HCT116 (cell line): ENCODE measurements around the gene ADIG. TPM values are rescaled to one million over a fixed set of nuclear protein-coding genes. Genes with fewer than 3 reads are reported as not detected.

Experiments
- ATAC-seq: fragments of 200-7000 bp; cut with Tn5 transposase; 2 replicates; pipeline ENCODE4 v1.9.1; 2020; ENCODE audit warnings: mild to moderate bottlenecking, moderate library complexity
- BruUV-seq: library from RNA; stranded (reverse); fragments of 400-500 nt; replicated peaks from 2 replicates; lab custom pipeline; 2021; lab: Mats Ljungman, UMichigan
- CTCF ChIA-PET: fragments of 300-600 bp; sonication (Branson Sonifier 250); formaldehyde crosslinking; loops from one replicate; lab custom pipeline; 2021; ENCODE audit warnings: antibody characterized with exemption; lab: Charles Lee
- POLR2A ChIA-PET: fragments of 300-600, 350-600 bp; sonication (Branson Sonifier 250); formaldehyde crosslinking; loops from one replicate; lab custom pipeline; 2021; ENCODE audit warnings: antibody characterized with exemption; lab: Charles Lee
- RAD21 ChIA-PET, 2 experiments: fragments of 300-600 bp; sonication (Branson Sonifier 250); formaldehyde crosslinking; loops; one replicate each; lab custom pipeline; 2023; ENCODE audit warnings: low total read pairs in 2 of 2; ENCODE audit not compliant: uncharacterized antibody in 2 of 2, unreplicated experiment in 2 of 2, low non-redundant PET in 1 of 2; lab: Charles Lee
- DNase-seq: peaks from one replicate; pipeline ENCODE4 v3.0.0-alpha.2; 2010; ENCODE audit warnings: low read depth, low spot score
- H2AFZ ChIP-seq: fragments of 200-600 bp; shearing (Covaris generic), sonication (generic); 2 replicates; pipeline ENCODE4 v1.6.1; 2017; ENCODE audit warnings: low read depth, mixed run types, mixed read lengths, antibody characterized with exemption, low read length; ENCODE audit not compliant: poor library complexity, severe bottlenecking
- H3K27ac ChIP-seq: 2 replicates; pipeline ENCODE4 v1.5.1; 2012; ENCODE audit warnings: low read depth, low read length
- H3K27me3 ChIP-seq: fragments of 200-600 bp; sonication (generic); 2 replicates; pipeline ENCODE4 v1.6.1; 2016; ENCODE audit warnings: mixed run types, low read length, mixed read lengths; ENCODE audit not compliant: insufficient read depth
- H3K36me3 ChIP-seq, 2 experiments: fragments of 200-500 bp in 1 of 2; fragments of 200-600 bp in 1 of 2; sonication (Bioruptor generic) in 1 of 2; sonication (generic) in 1 of 2; 2 replicates each; pipeline versions ENCODE4 v1.5.1 to v1.6.1; 2014 to 2016; ENCODE audit warnings: low read length in 2 of 2, inconsistent platforms in 1 of 2, mixed read lengths in 1 of 2, mixed run types in 1 of 2; ENCODE audit not compliant: insufficient read depth in 2 of 2, control insufficient read depth in 1 of 2
- H3K4me1 ChIP-seq, 2 experiments: fragments of 200-600 bp in 1 of 2; sonication (generic) in 1 of 2; 2 replicates each; pipeline versions ENCODE4 v1.5.1 to v1.6.1; 2012 to 2017; ENCODE audit warnings: low read length in 2 of 2, inconsistent platforms in 1 of 2, mild to moderate bottlenecking in 1 of 2, mixed read lengths in 1 of 2, mixed run types in 1 of 2, moderate library complexity in 1 of 2; ENCODE audit not compliant: insufficient read depth in 2 of 2, control insufficient read depth in 1 of 2
- H3K4me2 ChIP-seq: fragments of 200-600 bp; sonication (generic); 2 replicates; pipeline ENCODE4 v1.6.1; 2017; ENCODE audit warnings: mixed run types, low read length, mixed read lengths
- H3K4me3 ChIP-seq, 2 experiments: fragments of 200-600 bp in 1 of 2; sonication (generic) in 1 of 2; replicated peaks in 1 of 2; 2 replicates each; pipeline ENCODE4 v1.5.1; 2011 to 2016; ENCODE audit warnings: low read length in 2 of 2, control low read depth in 1 of 2, low read depth in 1 of 2, mild to moderate bottlenecking in 1 of 2, mixed read lengths in 1 of 2, mixed run types in 1 of 2
- H3K79me2 ChIP-seq: fragments of 200-600 bp; sonication (generic); 2 replicates; pipeline ENCODE4 v1.6.1; 2017; ENCODE audit warnings: mild to moderate bottlenecking, mixed run types, low read length, moderate library complexity, mixed read lengths; ENCODE audit not compliant: insufficient read depth
- H3K9ac ChIP-seq: fragments of 200-600 bp; sonication (generic); 2 replicates; pipeline ENCODE4 v1.6.1; 2016; ENCODE audit warnings: low read length, mixed read lengths
- H3K9me2 ChIP-seq: fragments of 200-600 bp; sonication (generic), shearing (Covaris generic); 2 replicates; pipeline ENCODE4 v1.6.1; 2017; ENCODE audit warnings: mixed run types, mild to moderate bottlenecking, moderate library complexity; ENCODE audit not compliant: insufficient read depth
- H3K9me3 ChIP-seq, 2 experiments: fragments of 200-500 bp in 1 of 2; fragments of 200-600 bp in 1 of 2; sonication (Bioruptor generic) in 1 of 2; sonication (generic) in 1 of 2; 2 replicates each; pipeline ENCODE4 v1.6.1; 2014 to 2017; ENCODE audit warnings: low read length in 2 of 2, mixed read lengths in 2 of 2, inconsistent platforms in 1 of 2, low read depth in 1 of 2, mild to moderate bottlenecking in 1 of 2, mixed run types in 1 of 2, moderate library complexity in 1 of 2; ENCODE audit not compliant: control insufficient read depth in 1 of 2, insufficient read depth in 1 of 2
- H4K20me1 ChIP-seq: fragments of 200-600 bp; sonication (generic), shearing (Covaris generic); 2 replicates; pipeline ENCODE4 v1.6.1; 2017; ENCODE audit warnings: mixed run types, mild to moderate bottlenecking, moderate library complexity; ENCODE audit not compliant: insufficient read depth
- CBX3 ChIP-seq: IDR thresholded peaks from 2 replicates; pipeline ENCODE4 v1.6.1; 2012; ENCODE audit warnings: low read depth
- CEBPB ChIP-seq: IDR thresholded peaks from 2 replicates; pipeline ENCODE4 v1.6.1; 2012; ENCODE audit warnings: low read depth
- EGR1 ChIP-seq: IDR thresholded peaks from 2 replicates; pipeline ENCODE4 v1.6.1; 2012; ENCODE audit warnings: low read depth
- POLR2AphosphoS5 ChIP-seq: IDR thresholded peaks from 2 replicates; pipeline ENCODE4 v1.6.1; 2011; ENCODE audit warnings: mild to moderate bottlenecking, low read depth, low read length, moderate library complexity
- SIN3A ChIP-seq: IDR thresholded peaks from 2 replicates; pipeline ENCODE4 v1.6.1; 2012; ENCODE audit warnings: low read depth
- SP1 ChIP-seq: IDR thresholded peaks from 2 replicates; pipeline ENCODE4 v1.6.1; 2012; ENCODE audit warnings: low read depth
- SRF ChIP-seq: IDR thresholded peaks from 2 replicates; pipeline ENCODE4 v1.6.1; 2012; ENCODE audit warnings: low read depth
- ZBTB33 ChIP-seq: IDR thresholded peaks from 2 replicates; pipeline ENCODE4 v1.6.1; 2011; ENCODE audit warnings: mild to moderate bottlenecking, low read length, moderate library complexity; ENCODE audit not compliant: insufficient replicate concordance; ENCODE audit errors: extremely low read depth
- intact Hi-C: fragments of 100-400 bp; cut with micrococcal nuclease; formaldehyde crosslinking; loops from 2 replicates; pipeline ENCODE4 v1.10.0; 2022
- total RNA-seq: library from RNA; stranded (reverse); gene quantifications from one replicate; pipeline ENCODE4 v1.2.1, GENCODE V29; 2021; ENCODE audit not compliant: unreplicated experiment
- TF ChIP-seq, protein P1 (sequence below): IDR thresholded peaks from 2 replicates; pipeline ENCODE4 v1.6.1; 2012; ENCODE audit warnings: low read depth

The ADIG gene
- total RNA-seq, 1 experiment from 2014 or later = not detected

DNA sequence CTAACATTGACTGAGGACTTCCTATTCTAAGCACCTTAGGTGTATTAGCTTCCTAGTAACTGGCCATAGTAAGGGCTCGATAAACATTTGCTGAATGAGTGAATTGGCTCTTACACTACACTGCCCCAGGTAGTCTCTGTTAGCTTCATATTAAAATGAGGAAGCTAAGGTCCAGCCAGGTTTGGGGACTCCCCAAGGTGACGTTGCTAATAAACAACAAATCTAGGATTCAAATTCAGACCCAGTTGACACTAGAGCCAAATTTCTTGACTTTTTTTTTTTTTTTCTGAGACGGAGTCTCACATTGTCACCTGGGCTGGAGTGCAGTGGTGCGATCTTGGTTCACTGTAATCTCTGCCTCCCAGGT is 36.8 kb downstream of the ADIG start:
- POLR2A ChIA-PET = no interaction called here
- H3K27ac ChIP-seq = no peak overlapping the region
- no peak overlapping the region for H3K4me2 ChIP-seq
- RAD21 ChIA-PET = no interaction called here
- TF ChIP-seq, protein P1, sequence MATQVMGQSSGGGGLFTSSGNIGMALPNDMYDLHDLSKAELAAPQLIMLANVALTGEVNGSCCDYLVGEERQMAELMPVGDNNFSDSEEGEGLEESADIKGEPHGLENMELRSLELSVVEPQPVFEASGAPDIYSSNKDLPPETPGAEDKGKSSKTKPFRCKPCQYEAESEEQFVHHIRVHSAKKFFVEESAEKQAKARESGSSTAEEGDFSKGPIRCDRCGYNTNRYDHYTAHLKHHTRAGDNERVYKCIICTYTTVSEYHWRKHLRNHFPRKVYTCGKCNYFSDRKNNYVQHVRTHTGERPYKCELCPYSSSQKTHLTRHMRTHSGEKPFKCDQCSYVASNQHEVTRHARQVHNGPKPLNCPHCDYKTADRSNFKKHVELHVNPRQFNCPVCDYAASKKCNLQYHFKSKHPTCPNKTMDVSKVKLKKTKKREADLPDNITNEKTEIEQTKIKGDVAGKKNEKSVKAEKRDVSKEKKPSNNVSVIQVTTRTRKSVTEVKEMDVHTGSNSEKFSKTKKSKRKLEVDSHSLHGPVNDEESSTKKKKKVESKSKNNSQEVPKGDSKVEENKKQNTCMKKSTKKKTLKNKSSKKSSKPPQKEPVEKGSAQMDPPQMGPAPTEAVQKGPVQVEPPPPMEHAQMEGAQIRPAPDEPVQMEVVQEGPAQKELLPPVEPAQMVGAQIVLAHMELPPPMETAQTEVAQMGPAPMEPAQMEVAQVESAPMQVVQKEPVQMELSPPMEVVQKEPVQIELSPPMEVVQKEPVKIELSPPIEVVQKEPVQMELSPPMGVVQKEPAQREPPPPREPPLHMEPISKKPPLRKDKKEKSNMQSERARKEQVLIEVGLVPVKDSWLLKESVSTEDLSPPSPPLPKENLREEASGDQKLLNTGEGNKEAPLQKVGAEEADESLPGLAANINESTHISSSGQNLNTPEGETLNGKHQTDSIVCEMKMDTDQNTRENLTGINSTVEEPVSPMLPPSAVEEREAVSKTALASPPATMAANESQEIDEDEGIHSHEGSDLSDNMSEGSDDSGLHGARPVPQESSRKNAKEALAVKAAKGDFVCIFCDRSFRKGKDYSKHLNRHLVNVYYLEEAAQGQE = no peak
- TF ChIP-seq EGR1 (no peak), CEBPB (no peak)
- intact Hi-C loops = no loop called here
- H3K9me3 ChIP-seq = no peaks in the 10 kb centered on the region
- ATAC-seq (no peak), DNase-seq (no peak)
- no peak overlapping the region for H3K4me3 ChIP-seq
- no peak overlapping the region for H2AFZ ChIP-seq
- H3K9ac ChIP-seq = no peak overlapping the region
- H4K20me1 ChIP-seq = no peaks in the 10 kb centered on the region
- no peaks in the 10 kb centered on the region for H3K27me3 ChIP-seq
- no TSS peak for BruUV-seq
- H3K79me2 ChIP-seq = no peaks in the 10 kb centered on the region
- no peaks in the 10 kb centered on the region for H3K9me2 ChIP-seq
- H3K36me3 ChIP-seq = no peaks in the 10 kb centered on the region
- H3K4me1 ChIP-seq = peaks cover 2 to 16% of the 10 kb centered on the region in 2 experiments; a peak in 2 of 4 replicates
- CTCF ChIA-PET = no interaction called here

DNA sequence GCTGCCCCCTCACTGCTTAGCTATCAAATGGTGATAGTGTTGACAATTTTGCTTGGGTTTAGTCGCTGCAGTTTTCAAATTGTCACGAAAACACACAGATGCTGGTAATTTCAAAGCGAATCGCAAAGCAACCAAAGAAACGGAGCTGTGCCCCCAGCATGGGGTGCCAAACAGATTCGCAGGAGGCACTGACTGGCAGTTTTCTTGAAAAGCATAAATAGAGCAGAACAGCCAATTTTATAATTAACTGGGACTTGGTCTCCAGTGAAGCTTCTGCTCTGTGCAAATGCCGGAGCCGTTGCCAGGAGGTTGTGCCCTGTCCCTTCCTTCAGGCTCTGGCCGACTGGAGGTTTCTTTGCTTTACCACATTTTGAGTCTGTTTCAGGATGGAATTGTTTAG is 39.4 kb downstream of the ADIG start:
- no peaks in the 10 kb centered on the region for H4K20me1 ChIP-seq
- BruUV-seq = no TSS peak
- intact Hi-C loops = no loop called here
- no peak overlapping the region for H2AFZ ChIP-seq
- H3K4me3 ChIP-seq = no peak overlapping the region
- no peak for DNase-seq
- TF ChIP-seq POLR2AphosphoS5 = no peak
- no peak for TF ChIP-seq SRF
- TF ChIP-seq SIN3A = no peak
- no peak for TF ChIP-seq SP1
- TF ChIP-seq CBX3 = no peak
- no peak for TF ChIP-seq ZBTB33
- TF ChIP-seq, all 23 proteins: peak for 0
- RAD21 ChIA-PET = no interaction called here
- POLR2A ChIA-PET = no interaction called here
- Histone ChIP-seq H3K9ac (no peak overlapping the region), H3K27ac (no peak overlapping the region), H3K36me3 (no peaks in the 10 kb centered on the region), H3K4me2 (no peak overlapping the region), H3K79me2 (no peaks in the 10 kb centered on the region), H3K9me2 (no peaks in the 10 kb centered on the region), H3K9me3 (no peaks in the 10 kb centered on the region), H3K4me1 (peaks cover 2 to 16% of the 10 kb centered on the region in 2 experiments; a peak in 2 of 4 replicates), H3K27me3 (no peaks in the 10 kb centered on the region)
- no peak for ATAC-seq
- CTCF ChIA-PET = no interaction called here
